HepG2 (cell line): ENCODE data around the gene TTPAL. TPM values are rescaled to one million over a fixed set of nuclear protein-coding genes. Genes with fewer than 3 reads are reported as not detected.

Source experiments
- ATAD3A ChIP-seq: sonication (generic); formaldehyde crosslinking; IDR thresholded peaks from 2 replicates; pipeline ENCODE4 v1.4.0; 2020; ENCODE audit warnings: missing genetic modification reagents
- ATF5 ChIP-seq: sonication (generic); formaldehyde crosslinking; IDR thresholded peaks from 2 replicates; pipeline ENCODE4 v1.4.0; 2020; ENCODE audit warnings: mild to moderate bottlenecking, low read depth, missing genetic modification reagents
- CENPT ChIP-seq: sonication (generic); formaldehyde crosslinking; IDR thresholded peaks from 2 replicates; pipeline ENCODE4 v1.8.0; 2022; ENCODE audit warnings: low read depth, mild to moderate bottlenecking, moderate library complexity, missing genetic modification reagents
- FOXC1 ChIP-seq: sonication (generic); formaldehyde crosslinking; IDR thresholded peaks from 2 replicates; pipeline ENCODE4 v1.8.0; 2022; ENCODE audit warnings: mild to moderate bottlenecking, missing genetic modification reagents, borderline replicate concordance
- HNF4G ChIP-seq, 2 experiments: sonication (generic) in 1 of 2; formaldehyde crosslinking in 1 of 2; IDR thresholded peaks; 2 replicates each; pipeline versions ENCODE4 v1.4.0 to v1.6.1; 2011 to 2020; ENCODE audit warnings: borderline replicate concordance in 2 of 2, low read depth in 2 of 2, mild to moderate bottlenecking in 2 of 2, low read length in 1 of 2, missing genetic modification reagents in 1 of 2, moderate library complexity in 1 of 2
- MED8 ChIP-seq: sonication (generic); formaldehyde crosslinking; IDR thresholded peaks from 2 replicates; pipeline ENCODE4 v1.8.1; 2023; ENCODE audit warnings: mild to moderate bottlenecking, missing genetic modification reagents; ENCODE audit not compliant: insufficient replicate concordance
- NFYB ChIP-seq: sonication (generic); formaldehyde crosslinking; IDR thresholded peaks from 2 replicates; pipeline ENCODE4 v1.4.0; 2020; ENCODE audit warnings: missing genetic modification reagents
- NFYC ChIP-seq: IDR thresholded peaks from 2 replicates; pipeline ENCODE4 v1.6.1; 2016; ENCODE audit warnings: missing genetic modification reagents, missing compliant biosample characterization
- NRL ChIP-seq: sonication (generic); formaldehyde crosslinking; IDR thresholded peaks from 2 replicates; pipeline ENCODE4 v1.5.0; 2020; ENCODE audit warnings: missing genetic modification reagents, mild to moderate bottlenecking, moderate library complexity, borderline replicate concordance
- SAFB2 ChIP-seq: sonication (generic); formaldehyde crosslinking; IDR thresholded peaks from 2 replicates; pipeline ENCODE4 v1.5.1; 2020; ENCODE audit warnings: missing genetic modification reagents, low read depth, mild to moderate bottlenecking, borderline replicate concordance
- TFDP2 ChIP-seq: sonication (generic); formaldehyde crosslinking; IDR thresholded peaks from 2 replicates; pipeline ENCODE4 v1.4.0; 2020; ENCODE audit warnings: missing genetic modification reagents
- USF2 ChIP-seq, 2 experiments: sonication (generic) in 1 of 2; formaldehyde crosslinking in 1 of 2; IDR thresholded peaks; 2 replicates each; pipeline versions ENCODE4 v1.5.1 to v1.6.1; 2011 to 2020; ENCODE audit warnings: borderline replicate concordance in 1 of 2, low read depth in 1 of 2, low read length in 1 of 2, mild to moderate bottlenecking in 1 of 2, missing genetic modification reagents in 1 of 2, moderate library complexity in 1 of 2
- ZBTB1 ChIP-seq: sonication (generic); formaldehyde crosslinking; IDR thresholded peaks from 2 replicates; pipeline ENCODE4 v1.4.0; 2020; ENCODE audit warnings: missing genetic modification reagents, borderline replicate concordance
- ZNF124 ChIP-seq: sonication (generic); formaldehyde crosslinking; IDR thresholded peaks from 2 replicates; pipeline ENCODE4 v1.4.0; 2020; ENCODE audit warnings: missing genetic modification reagents
- ZNF510 ChIP-seq: sonication (generic); formaldehyde crosslinking; IDR thresholded peaks from 2 replicates; pipeline ENCODE4 v1.4.0; 2020; ENCODE audit warnings: low read depth, mild to moderate bottlenecking, missing genetic modification reagents
- ZNF616 ChIP-seq: sonication (generic); formaldehyde crosslinking; IDR thresholded peaks from 2 replicates; pipeline ENCODE4 v1.5.0; 2020; ENCODE audit warnings: low read depth, mild to moderate bottlenecking, missing genetic modification reagents
- ZNF646 ChIP-seq: sonication (generic); formaldehyde crosslinking; IDR thresholded peaks from 2 replicates; pipeline ENCODE4 v1.9.0; 2021; ENCODE audit warnings: mild to moderate bottlenecking, missing genetic modification reagents
- ZNF652 ChIP-seq: IDR thresholded peaks from 2 replicates; pipeline ENCODE4 v1.6.1; 2016; ENCODE audit warnings: low read depth, borderline replicate concordance
- polyA plus RNA-seq, 8 experiments: library from polyadenylated mRNA; depleted of rRNA in 3 of 8; stranded (reverse) in 7 of 8; unstranded in 1 of 8; fragments of >200 nt; fragmentation: Illumina TruSeq in 4 of 8; extraction: Trizol in 4 of 8; gene quantifications; 2 replicates each; pipeline versions ENCODE4 v1.2.1 to v1.2.3, GENCODE V29; 2011 to 2016; ENCODE audit warnings: low read depth in 4 of 8, missing spikeins in 1 of 8, mixed read lengths in 1 of 8; ENCODE audit not compliant: insufficient read depth in 1 of 8
- total RNA-seq, 5 experiments: library from RNA; depleted of rRNA; stranded (reverse); fragments of >200 nt; fragmentation: Illumina TruSeq; extraction: Trizol; gene quantifications; 2 replicates each; pipeline ENCODE4 v1.2.3, GENCODE V29; 2016; ENCODE audit warnings: low read depth in 1 of 5

The TTPAL gene
- total and polyA plus RNA-seq, 2 of the 13 experiments (the other 11 are each of a cell fraction or from before 2014, with no cell fraction given), result 4.3 to 18.8 TPM

GRCh38 chr20:44461142-44461802, 14.4 kb upstream of the TTPAL start (continued):
- TF ChIP-seq ZBTB1 (CRISPR knock-in tag) (no peak), SAFB2 (CRISPR knock-in tag) (no peak; the same call in 1 of the 2 replicates), TFDP2 (CRISPR knock-in tag) (no peak), ATF5 (no peak), NFYB (no peak), NFYC (CRISPR knock-in tag) (no peak), ZNF646 (CRISPR knock-in tag) (no peak), FOXC1 (no peak), ZNF124 (CRISPR knock-in tag) (no peak), ZNF652 (no peak), CENPT (CRISPR knock-in tag) (no peak), USF2 (IDR thresholded peaks at IDR 0.05; ENCODE audit: low read depth, low read length) (no peak), USF2 (CRISPR knock-in tag; IDR thresholded peaks at IDR 0.05; ENCODE audit: borderline replicate concordance) (no peak), HNF4G (IDR thresholded peaks at IDR 0.05; ENCODE audit: borderline replicate concordance, low read depth, low read length) (0 out of 2 replicates have a peak, but pooled peaks have one; percentile 26), HNF4G (CRISPR knock-in tag; IDR thresholded peaks at IDR 0.05; ENCODE audit: borderline replicate concordance, low read depth) (no peak; the same call in 1 of the 2 replicates), NRL (CRISPR knock-in tag) (no peak), ATAD3A (CRISPR knock-in tag) (no peak), MED8 (no peak), ZNF510 (CRISPR knock-in tag) (no peak), ZNF616 (CRISPR knock-in tag) (no peak)
